ENCODE data around the gene TTC29.
"Not testable (repeated sequence)": the region's sequence is repeated elsewhere in the genome, so short reads cannot be mapped to it uniquely, and the experiment has no call there.

TTC29 gene

DNA sequence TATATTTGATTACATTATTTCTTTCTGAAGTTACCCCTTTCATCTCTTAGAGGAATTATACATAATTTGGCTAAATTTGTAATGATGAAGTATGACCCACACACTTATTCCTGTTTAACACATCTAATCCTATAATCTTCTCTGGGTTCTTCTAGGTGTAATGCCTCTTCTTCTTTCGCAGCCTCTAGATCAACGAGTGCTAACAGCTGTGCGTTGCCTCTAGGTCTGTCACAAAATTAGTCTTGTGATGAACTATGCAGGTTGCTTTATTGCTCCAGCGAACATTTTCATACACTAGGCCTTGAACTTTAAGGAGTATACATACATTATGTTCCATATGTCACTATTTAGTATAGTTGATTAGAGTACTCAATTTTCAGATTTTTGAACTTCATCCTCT lies 89.9 kb downstream of the TTC29 start:
- no peak for DNase-seq

DNA sequence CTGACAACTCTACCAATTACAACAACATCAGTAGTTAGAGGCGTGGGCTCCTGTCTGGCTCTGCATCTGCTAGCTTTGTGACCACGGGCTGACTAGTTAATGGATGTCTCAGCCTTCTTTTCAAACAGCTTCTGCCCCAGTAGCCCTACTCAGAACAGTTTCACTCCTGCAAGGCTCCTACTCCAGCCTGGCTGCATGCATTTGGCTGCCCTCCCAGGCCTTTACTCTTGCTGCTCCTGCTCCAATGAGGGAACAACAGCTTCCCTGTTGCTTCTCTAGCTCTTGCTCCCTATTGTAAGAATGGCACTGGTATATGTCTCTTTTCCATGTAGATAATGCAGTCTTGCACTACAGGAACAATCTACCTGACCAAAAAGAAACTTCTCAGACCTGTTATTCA lies 93.3 kb downstream of the TTC29 start:
- DNase-seq, result no peak

DNA sequence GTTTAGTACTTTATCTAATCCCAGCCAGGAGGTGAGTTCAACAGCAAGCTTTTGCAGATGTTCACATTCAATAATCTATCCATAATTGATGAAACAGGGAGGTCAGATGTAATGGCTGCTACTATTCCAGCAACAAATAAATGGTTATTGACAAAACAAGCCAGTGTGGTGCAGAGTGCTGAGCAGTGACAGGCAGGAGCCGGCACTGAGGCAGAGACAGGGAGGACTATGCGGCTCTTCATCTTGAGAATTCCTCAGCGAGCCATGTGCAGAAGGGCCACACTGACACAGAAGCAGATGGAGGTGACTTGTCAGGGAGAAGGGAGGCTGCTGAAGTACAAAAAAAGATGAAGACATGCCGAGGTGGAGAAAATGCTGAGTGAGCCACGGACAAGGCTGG lies 98.3 kb downstream of the TTC29 start:
- no peak for DNase-seq

DNA sequence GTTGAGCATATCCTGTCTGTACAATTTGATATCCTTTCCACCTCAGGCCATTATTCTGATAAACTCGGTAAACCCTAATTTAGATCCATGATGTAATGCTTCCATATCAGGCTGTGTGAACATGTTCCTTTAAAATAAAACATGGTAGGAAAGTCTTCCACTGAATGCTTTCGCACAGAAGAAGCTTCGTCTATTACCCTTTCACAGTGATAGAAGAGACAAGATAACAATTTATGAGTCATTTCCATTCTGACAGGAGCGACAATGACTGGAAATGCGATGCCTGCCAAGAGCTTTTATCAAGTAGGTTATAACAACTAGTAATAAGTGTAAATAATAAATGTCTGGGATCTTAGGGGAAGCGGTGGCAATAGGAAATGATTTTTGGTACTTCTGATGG lies 98.8 kb downstream of the TTC29 start:
- no peak for DNase-seq

- no peak for DNase-seq
These were observed 100.9 kb downstream of the TTC29 start for GRCh38 chr4:146844761-146845160.

DNA sequence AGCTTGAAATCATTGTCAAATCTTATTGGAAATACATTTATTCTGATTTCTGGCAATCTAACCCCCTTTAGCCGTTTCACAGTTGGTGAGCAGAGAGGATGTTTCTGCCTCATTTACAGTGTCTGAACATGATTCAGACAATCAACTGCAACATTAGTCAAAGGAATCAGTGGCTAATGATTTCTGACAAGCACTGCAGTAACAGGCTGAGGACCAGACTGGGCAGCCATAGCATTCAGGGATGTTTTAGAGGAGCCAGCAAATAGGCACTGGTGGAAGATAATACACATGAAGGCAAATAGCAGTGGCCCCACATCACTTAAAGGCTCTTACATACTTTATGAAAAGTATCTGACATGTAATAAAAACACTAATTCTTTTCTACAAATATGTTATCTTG lies 102.8 kb downstream of the TTC29 start:
- DNase-seq, result no peak

GRCh38 chr4:146840731-146841130 lies 104.9 kb downstream of the TTC29 start:
- no peak for DNase-seq

DNA sequence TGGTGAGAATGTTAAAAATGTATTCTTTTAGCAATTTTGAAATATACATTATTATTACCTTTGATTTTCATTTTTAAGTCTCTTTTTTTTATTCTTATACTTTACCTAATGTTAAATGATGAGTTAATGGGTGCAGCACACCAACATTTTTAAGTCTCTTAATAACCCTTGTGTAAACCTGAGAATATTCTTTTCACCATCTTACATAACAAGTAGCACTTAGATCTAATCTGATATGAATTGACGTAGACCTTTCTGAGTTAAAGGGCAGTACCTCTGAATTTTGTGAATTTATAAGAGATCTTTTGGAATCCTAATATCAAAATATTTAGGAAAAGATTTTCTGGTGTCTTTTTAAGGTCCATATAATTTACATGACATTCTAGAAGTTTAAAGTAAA lies 110.6 kb downstream of the TTC29 start:
- DNase-seq, result no peak

DNA sequence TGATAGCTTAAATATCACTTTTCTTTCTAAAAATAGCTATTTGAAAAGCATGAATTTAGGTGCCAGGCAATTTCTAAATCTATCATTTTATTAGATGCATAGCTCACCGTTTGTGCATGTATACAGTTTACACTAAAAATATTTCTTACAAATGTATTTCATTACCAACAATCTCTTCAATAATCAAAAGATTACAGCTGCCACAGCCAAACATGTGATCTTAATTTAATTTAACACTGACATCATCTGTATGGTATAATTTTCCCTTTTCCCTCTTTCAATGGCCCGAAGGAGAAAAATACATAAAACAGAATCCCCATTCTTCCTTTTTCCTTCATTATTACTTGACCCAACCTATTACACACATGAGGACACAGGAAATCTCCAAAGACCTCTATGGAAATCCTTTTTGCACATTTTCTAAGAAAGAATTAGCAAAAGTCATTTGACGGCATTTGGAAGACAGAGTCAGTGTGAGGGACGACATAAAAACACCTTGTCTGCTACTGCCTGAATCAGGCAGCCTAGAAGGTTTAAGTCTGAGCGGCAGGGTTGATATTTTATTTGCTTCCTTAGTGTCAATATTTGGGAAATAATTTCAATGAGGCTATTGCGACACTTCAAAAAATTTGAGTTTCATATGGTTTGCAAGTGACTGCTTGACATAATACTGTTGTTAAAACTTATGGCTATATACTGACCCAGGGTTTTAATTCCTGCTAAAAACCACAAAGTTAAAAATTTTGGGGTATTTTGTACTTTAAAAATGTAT lies 111.2 kb downstream of the TTC29 start:
- DNase-seq, result no peak

- DNase-seq, result no peak
These were observed 112.1 kb downstream of the TTC29 start for GRCh38 chr4:146833530-146833929.

DNA sequence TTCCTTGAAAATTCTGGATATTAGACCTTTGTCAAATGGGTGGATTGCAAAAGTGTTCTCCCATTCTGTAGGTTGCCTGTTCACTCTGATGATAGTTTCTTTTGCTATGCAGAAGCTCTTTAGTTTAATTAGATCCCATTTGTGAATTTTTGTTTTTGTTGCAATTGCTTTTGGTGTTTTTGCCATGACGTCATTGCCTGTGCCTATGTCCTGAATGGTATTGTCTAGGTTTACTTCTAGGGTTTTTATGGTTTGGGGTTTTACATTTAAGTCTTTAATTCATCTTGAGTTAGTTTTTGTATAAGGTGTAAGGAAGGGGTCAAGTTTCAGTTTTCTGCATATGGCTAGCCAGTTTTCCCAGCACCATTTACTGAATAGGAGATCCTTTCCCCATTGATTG lies 122.7 kb downstream of the TTC29 start:
- DNase-seq, result not testable (repeated sequence)

DNA sequence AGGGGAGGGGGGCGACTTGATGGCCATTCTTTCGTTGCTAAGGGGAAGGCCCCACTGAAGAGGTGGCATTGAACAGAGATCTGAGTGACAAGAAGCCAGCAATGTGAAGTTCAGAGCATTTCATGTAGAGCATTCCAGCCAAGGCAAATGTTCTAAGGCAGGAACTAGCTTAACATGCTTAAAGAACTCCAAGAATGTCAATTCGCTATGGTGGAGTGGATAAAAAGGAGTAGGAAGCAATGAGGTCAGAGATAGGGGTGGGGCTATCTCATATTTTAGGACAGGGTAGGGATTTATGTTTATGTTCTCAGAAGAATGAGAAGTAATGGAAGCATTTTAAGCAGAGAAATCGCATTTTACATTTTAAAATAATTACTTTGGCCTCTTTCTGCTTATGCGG lies 130.9 kb downstream of the TTC29 start:
- no peak for DNase-seq

DNA sequence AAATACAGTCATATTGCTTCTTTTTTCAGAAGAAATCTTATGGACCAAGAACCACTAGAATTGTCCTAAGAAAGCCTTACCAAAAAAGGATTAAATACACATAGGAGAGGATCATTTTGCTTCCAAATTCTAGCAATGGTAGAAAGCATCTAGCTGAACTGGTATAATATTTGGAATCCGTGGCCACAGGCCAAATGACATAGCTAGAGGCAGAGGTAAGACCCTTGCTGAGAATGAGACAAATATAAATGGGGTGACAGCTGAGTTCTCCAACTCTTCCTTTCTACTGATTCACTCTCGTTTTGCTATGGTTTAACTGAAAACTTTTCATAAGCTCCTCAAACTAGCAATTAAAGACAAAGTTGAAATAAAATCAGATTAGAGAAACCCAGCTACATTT lies 150.0 kb downstream of the TTC29 start:
- DNase-seq, result no peak

DNA sequence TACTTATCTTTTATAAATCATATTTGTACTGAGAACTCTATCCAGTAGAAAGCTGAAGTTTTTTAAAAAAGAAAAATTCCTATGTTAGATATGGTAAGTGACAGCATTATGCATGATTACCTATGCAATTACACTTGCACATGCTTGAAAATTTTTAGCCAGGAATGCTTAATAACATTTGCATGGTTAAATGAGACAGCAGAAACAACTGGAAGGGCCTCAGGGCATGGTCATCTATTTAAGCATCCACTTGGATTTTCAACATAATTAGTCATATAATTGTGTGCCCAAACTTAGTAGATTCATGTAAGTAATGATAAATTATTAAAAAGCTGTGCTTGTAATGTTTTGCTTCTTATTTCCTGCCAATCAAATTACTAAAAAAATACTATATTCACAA lies 151.9 kb downstream of the TTC29 start:
- DNase-seq, result no peak

DNA sequence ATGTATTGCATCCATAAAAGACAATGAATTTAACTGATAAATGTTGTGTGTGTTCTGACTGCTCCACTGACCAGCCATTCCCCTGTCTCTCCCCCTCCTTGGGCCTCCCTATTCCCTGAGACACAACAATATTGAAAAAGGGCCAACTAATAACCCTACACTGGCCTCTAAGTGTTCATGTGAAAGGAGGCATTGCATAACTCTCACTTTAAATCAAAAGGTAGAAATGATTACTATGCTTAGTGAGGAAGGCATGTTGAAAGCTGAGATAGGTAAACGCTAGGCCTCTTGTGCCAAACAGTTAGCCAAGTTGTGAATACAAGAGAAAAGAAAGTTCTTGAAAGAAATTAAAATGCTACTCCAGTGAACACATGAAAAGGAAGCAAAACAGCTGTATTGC lies 154.2 kb downstream of the TTC29 start:
- DNase-seq, result no peak

- DNase-seq, result no peak
These were observed 155.1 kb downstream of the TTC29 start for GRCh38 chr4:146790515-146790914.

GRCh38 chr4:146787731-146788130 lies 157.9 kb downstream of the TTC29 start:
- no peak for DNase-seq

DNA sequence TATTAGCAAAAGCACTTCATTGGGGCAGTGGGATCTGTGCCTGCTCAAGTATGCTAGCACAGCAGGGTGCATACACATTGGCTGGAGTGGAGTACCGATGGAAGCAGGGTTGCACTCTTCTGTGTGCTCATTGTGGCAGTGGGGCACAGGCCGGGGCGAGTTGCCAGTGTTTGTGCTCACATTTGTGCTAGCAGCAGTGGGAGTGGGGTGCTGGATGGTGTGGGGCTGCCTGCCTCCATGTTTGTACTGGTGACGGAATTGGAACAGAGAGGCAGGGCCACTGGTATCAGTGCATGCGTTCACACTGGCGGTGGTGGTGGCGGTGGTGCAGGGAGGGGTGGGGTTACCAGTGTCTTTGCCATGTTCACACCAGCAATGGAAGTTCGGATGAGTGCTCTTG lies 169.0 kb downstream of the TTC29 start:
- no peak for DNase-seq

GRCh38 chr4:146763560-146763959 lies 182.1 kb downstream of the TTC29 start:
- no peak for DNase-seq

DNA sequence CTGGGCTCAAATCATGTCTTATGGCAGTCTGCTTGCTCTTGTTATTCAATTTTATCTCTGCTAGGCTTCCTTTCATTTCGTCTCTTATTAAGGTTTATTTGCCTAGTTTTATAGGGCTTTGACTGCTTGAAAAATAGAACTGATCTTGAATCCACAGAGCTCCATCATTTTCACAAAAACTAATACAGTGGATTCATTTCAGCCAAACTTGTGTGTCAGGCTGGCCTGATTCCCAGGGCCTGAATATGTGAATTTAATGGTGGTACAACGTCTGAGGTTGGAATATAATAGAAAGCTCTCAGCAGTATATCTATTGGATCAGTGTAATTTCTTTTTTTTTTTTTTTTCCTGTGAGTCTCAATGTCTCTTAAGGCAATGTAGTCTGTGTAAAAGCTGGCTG lies 183.6 kb downstream of the TTC29 start:
- DNase-seq, result no peak

- DNase-seq, result no peak
These were observed 203.2 kb downstream of the TTC29 start for GRCh38 chr4:146742416-146742815.

- DNase-seq, result no peak
These were observed 206.5 kb downstream of the TTC29 start for GRCh38 chr4:146739182-146739581.

- not testable (repeated sequence) for DNase-seq
These were observed 222.1 kb downstream of the TTC29 start for GRCh38 chr4:146723519-146723918.

DNA sequence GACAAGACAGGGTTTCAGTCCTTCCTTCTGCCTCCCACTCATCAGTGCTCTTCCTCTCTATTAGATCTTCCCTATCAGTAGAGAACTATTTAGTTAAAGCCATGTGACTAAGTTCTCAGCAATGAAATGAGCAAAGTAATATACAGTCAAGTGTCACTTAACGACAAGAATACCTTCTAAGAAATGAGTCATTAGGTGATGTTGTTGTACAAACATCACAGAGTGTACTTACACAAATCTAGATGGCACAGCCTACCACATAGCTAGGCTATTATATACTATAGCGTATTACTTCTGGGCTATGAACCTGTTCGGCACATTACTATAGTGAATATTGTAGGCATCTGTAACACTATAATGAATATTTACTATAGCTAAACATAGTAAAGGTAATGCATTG lies 235.7 kb downstream of the TTC29 start:
- DNase-seq, result no peak

DNA sequence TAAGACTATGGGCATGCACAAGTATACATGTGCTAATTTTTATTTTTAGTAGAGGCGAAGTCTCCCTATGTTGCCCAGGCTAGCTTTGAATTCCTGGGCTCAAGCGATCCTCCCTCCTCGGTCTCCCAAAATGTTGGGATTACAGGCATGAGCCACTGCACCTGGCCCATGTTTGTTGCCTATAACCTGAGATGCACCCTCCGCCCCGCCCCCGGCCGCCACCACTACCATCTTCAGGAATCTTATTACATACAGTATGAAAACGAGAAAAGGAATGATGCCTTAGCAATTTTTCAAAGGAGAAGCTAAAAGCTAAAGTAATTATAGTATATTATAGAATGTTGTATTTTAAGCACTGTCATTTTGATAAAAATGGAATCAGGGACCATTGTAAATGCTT lies 245.8 kb downstream of the TTC29 start:
- DNase-seq, result no peak
